ENCODE results near the gene CD180.

CD180 gene

DNA sequence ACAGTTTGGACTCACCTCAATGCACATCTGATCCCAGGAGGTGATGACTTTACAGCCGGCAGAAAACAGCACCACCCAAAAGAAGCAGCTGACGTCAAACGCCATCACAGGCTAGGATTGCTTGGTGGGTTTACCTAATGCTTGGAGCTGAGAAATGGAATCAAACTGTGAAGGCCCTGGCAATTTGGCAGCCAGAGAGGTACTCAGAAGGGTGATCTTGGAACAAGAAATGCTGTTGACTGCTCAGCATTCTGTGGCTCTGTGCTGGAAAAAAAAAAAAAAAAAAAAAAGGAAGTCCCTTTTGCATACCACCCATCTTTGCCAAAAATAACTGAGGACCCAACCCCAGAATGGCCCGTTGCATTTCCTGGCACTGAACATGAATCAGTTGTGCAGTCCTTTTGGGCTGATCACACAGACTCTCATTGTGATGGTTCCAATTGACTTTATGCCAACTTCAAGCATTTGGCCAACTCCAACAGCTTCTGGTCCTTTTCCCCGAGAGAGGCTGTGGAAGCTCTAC is at the start of gene CD180:
Gene CD180, minus strand, starts transcription at position 263 of the 523 bp plus-strand sequence. Its CDS starts 158 bp downstream, at position 105.
- TF ChIP-seq, protein P1, sequence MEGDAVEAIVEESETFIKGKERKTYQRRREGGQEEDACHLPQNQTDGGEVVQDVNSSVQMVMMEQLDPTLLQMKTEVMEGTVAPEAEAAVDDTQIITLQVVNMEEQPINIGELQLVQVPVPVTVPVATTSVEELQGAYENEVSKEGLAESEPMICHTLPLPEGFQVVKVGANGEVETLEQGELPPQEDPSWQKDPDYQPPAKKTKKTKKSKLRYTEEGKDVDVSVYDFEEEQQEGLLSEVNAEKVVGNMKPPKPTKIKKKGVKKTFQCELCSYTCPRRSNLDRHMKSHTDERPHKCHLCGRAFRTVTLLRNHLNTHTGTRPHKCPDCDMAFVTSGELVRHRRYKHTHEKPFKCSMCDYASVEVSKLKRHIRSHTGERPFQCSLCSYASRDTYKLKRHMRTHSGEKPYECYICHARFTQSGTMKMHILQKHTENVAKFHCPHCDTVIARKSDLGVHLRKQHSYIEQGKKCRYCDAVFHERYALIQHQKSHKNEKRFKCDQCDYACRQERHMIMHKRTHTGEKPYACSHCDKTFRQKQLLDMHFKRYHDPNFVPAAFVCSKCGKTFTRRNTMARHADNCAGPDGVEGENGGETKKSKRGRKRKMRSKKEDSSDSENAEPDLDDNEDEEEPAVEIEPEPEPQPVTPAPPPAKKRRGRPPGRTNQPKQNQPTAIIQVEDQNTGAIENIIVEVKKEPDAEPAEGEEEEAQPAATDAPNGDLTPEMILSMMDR (IDR thresholded peaks at IDR 0.05; ENCODE audit: control insufficient read depth, extremely low read depth, insufficient read depth): no peak
- H3K4me3 ChIP-seq (ENCODE audit: low read depth, low read length): no peak within 1 kb of the TSS
- DNase-seq (ENCODE audit: low read depth): no peak

DNA sequence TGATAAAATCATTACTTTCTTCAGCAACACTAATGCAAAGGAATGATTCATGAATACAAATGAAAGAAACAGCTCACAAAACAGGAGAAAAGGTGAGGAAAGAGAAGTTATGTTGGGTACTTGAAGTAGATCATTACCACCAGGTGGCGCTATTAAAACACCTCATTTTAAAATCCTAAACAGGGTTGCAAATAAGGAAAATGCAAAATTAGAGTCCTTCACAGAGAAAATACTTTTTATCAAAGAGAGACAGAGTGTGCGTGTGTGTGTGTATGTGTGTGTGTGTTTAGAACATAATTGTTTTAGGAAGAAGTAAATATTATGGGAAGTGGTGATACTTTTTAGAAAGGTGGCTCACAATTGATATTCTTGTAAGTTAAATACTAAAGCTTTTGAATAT is 49.5 kb upstream of the CD180 start:
- H3K4me3 ChIP-seq (ENCODE audit: low read depth, low read length): no peak overlapping the region
- TF ChIP-seq, protein P1 (IDR thresholded peaks at IDR 0.05; ENCODE audit: control insufficient read depth, extremely low read depth, insufficient read depth): peak; percentile 60
- peak; percentile 50 for DNase-seq (ENCODE audit: low read depth)

DNA sequence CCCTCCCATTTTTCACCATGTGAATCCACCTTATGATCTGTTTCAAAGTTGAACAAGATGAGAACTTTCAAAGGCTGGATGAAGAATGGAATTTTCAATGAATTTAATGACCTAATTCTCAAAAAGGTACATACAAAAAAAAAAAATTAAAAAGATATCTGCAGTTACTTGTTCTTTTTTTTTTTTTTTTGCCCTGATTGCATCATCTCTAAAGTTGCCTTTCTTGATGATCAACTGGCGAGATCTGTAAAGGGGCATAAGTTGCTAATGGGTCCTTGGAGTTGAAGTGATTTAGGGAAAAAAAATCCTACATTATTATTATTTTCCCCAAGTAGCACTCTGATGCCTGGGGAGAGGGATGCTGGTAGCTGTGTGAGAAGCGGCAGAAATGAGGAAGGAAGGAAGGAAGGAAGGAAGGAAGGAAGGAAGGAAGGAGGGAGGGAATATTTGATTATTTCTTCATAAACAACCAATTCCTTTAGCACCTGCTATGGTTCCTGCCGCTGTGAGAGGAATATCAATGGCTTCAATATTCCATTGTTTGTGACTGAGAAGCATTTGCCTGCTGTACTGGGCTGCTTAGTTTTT is 48.8 kb upstream of the CD180 start:
- H3K4me3 ChIP-seq (ENCODE audit: low read depth, low read length): no peak overlapping the region
- no peak for DNase-seq (ENCODE audit: low read depth)
- TF ChIP-seq, protein P1 (IDR thresholded peaks at IDR 0.05; ENCODE audit: control insufficient read depth, extremely low read depth, insufficient read depth): no peak

DNA sequence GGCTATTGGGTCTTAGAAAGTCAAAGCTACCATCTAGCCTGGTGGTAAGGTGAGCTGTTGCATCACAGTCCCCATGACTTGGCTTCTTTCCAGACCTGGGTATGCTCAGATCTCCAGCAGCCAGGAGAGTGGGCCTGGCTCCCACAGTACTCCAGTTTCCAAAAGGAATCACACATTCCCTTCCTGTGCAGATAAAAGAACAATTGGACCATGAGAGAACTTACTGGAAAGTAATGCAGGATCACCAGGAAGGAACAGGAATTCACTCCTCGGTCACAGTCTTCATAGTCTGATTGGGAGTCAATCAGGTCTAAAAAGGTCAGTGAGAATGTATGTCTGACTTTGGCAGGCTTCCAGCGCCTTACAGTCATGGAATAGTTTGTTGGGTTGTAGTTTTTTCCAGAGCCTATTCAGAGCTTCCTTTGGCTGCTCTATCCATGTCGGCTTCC is 47.8 kb upstream of the CD180 start:
- DNase-seq (ENCODE audit: low read depth): no peak
- H3K4me3 ChIP-seq (ENCODE audit: low read depth, low read length): no peak overlapping the region
- TF ChIP-seq, protein P1 (IDR thresholded peaks at IDR 0.05; ENCODE audit: control insufficient read depth, extremely low read depth, insufficient read depth): no peak

DNA sequence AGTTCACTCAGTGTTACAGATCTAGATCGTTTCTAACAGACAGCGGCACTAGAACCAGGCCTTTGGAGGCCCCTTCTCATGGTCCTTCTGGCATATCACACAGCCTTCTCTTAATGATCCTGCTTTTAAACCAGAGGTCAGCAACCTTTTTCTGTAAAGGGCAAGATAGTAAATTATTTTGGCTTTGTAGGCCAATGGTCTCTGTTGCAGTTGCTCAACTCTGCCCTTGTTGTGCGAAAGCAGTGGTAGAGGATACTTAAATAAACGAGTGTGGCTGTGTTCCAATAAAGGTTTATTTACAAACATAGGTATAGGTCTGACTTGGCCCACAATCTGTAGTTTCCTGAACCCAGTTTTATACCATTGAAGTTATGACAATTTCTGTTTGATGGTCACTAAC is 47.3 kb upstream of the CD180 start:
- no peak for DNase-seq (ENCODE audit: low read depth)
- TF ChIP-seq, protein P1 (IDR thresholded peaks at IDR 0.05; ENCODE audit: control insufficient read depth, extremely low read depth, insufficient read depth): no peak
- H3K4me3 ChIP-seq (ENCODE audit: low read depth, low read length): no peak overlapping the region

DNA sequence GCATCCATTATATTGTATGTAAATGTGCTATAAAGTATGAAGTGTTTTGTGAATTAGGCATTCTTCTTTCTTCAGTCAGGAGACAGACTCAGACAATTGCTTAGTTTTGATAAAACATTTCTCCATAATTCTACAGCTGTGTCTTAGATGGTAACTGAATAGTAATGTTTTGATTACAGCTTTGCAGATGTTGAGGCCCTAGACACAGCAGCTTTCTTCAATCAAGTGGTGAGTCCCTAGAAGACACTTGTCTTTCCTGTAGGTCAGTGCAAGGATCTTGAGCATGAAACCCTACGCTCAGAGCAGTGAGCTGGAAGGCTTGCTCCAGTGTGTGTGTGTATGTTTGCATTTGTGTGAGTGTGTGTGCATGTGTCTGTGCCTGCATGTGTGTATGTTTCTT is 46.8 kb upstream of the CD180 start:
- DNase-seq (ENCODE audit: low read depth): no peak
- TF ChIP-seq, protein P1 (IDR thresholded peaks at IDR 0.05; ENCODE audit: control insufficient read depth, extremely low read depth, insufficient read depth): no peak
- H3K4me3 ChIP-seq (ENCODE audit: low read depth, low read length): no peak overlapping the region

DNA sequence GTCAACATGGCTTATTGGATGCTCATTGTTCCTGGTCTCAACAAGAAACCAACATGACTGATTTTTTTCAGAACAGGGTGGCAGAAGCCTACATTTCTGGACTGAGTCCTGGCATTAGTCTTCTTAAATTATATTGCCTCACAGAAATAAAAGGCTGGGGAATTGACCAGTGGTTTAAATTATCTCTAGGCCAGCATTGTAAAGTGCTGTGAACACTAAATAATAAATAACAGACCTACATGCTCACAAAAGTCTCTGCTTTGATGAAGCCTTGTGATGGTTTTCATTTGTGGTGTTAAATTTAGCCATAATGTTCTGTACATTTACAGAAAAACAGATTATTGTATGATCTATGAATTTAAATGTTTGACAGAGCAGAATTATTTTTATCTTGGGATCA is 44.7 kb upstream of the CD180 start:
- TF ChIP-seq, protein P1 (IDR thresholded peaks at IDR 0.05; ENCODE audit: control insufficient read depth, extremely low read depth, insufficient read depth): no peak
- H3K4me3 ChIP-seq (ENCODE audit: low read depth, low read length): no peak overlapping the region
- DNase-seq (ENCODE audit: low read depth): no peak
